ENCODE results near the gene RNF213.

The RNF213 gene

DNA sequence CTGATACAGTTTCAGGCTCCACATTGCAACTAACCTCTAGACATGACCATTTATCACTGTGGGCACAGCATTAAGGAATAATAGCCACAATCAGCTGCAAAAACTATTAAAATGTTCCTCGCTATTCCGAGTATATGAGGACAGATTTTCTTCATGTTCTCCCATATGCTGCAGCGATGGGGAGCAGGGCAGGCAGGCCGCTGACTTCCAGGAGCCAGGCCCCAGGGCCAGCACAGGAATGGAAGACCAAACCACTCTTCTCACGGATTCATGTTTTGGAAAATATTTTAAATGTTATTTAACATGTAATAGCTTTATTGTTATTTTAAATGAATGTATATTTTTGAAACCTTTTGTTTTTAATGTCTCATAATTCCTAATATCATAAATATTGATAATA lies 110.5 kb downstream of the RNF213 start:
- no peak overlapping the region for H3K4me3 ChIP-seq (ENCODE audit: low read depth, low read length)
- TF ChIP-seq, protein P1, sequence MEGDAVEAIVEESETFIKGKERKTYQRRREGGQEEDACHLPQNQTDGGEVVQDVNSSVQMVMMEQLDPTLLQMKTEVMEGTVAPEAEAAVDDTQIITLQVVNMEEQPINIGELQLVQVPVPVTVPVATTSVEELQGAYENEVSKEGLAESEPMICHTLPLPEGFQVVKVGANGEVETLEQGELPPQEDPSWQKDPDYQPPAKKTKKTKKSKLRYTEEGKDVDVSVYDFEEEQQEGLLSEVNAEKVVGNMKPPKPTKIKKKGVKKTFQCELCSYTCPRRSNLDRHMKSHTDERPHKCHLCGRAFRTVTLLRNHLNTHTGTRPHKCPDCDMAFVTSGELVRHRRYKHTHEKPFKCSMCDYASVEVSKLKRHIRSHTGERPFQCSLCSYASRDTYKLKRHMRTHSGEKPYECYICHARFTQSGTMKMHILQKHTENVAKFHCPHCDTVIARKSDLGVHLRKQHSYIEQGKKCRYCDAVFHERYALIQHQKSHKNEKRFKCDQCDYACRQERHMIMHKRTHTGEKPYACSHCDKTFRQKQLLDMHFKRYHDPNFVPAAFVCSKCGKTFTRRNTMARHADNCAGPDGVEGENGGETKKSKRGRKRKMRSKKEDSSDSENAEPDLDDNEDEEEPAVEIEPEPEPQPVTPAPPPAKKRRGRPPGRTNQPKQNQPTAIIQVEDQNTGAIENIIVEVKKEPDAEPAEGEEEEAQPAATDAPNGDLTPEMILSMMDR (IDR thresholded peaks at IDR 0.05; ENCODE audit: borderline replicate concordance, insufficient read depth, low read depth, low read length): no peak

DNA sequence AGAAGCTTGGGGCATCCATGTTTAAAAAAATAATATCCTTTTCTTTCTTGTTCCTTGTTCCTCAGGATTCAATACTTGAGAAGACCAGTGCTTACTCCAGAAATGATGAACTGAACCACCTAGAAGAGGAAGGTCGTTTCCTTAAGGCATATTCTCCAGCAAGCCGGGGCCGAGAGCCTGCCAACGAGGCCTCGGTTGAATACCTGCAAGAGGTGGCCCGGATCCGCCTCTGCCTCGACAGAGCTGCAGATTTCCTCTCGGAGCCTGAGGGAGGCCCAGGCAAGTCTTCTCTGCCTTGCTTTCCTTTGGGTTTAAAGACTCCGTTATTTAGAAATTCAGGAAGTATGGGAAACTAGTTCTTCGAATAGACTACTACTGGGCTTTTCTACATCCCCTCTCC lies 111.8 kb downstream of the RNF213 start:
- TF ChIP-seq, protein P1 (IDR thresholded peaks at IDR 0.05; ENCODE audit: borderline replicate concordance, insufficient read depth, low read depth, low read length): no peak
- no peak overlapping the region for H3K4me3 ChIP-seq (ENCODE audit: low read depth, low read length)

DNA sequence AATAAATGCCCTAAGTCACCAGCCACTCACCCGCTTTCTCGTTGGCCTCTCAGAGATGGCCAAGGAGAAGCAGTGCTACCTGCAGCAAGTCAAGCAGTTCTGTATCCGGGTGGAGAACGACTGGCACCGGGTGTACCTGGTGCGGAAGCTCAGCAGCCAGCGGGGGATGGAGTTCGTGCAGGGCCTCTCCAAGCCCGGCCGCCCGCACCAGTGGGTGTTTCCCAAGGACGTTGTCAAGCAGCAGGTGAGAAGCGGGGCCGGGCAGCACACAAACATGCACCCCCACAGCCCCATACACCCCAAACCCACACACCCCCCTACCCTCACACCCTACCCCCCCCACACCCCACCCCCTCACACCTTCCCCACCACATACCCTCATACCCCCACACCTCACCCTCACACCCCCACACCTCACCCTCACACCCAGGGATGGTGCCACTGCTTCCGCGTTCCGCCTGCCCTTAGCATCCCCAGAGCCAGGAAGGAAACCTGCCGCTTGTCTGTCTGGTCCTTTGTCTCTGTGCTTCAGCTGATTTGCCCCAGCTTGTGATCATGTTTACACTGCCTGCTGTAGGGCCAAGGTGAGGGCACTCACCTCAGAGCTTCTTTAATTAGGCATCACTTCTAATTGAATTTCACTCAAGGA lies 112.4 kb downstream of the RNF213 start:
- H3K4me3 ChIP-seq (ENCODE audit: low read depth, low read length): no peak overlapping the region
- TF ChIP-seq, protein P1 (IDR thresholded peaks at IDR 0.05; ENCODE audit: borderline replicate concordance, insufficient read depth, low read depth, low read length): no peak

DNA sequence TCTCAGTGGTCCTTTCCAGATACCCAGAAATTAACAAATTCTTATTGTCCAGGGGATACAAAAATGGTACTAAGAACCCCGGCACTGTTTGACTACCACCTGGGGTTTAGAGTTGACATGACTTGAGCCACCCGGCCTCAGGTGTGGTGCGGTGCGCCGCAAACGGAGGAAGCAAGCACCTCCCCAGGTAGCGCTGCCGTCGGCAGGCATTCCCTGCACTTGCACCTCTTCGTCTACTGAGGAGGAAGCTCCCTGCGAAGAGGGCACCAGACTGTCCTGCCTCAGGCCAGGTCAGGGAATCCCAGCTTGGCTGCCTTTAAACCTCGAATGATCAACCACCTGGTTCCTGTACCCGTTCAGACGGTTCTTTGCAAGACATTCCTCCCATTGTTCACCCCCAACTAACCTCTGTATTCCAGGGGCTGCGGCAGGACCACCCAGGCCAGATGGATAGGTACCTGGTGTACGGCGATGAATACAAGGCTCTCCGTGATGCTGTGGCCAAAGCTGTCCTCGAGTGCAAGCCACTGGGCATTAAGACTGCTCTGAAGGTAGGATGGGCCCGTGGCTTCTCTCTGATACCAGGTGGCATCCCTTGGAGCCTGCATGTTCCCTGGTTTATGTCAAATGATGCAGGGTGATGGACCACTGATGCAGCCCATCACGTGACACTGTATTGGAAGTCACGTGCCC lies 113.5 kb downstream of the RNF213 start:
- no peak overlapping the region for H3K4me3 ChIP-seq (ENCODE audit: low read depth, low read length)
- TF ChIP-seq, protein P1 (IDR thresholded peaks at IDR 0.05; ENCODE audit: borderline replicate concordance, insufficient read depth, low read depth, low read length): no peak

DNA sequence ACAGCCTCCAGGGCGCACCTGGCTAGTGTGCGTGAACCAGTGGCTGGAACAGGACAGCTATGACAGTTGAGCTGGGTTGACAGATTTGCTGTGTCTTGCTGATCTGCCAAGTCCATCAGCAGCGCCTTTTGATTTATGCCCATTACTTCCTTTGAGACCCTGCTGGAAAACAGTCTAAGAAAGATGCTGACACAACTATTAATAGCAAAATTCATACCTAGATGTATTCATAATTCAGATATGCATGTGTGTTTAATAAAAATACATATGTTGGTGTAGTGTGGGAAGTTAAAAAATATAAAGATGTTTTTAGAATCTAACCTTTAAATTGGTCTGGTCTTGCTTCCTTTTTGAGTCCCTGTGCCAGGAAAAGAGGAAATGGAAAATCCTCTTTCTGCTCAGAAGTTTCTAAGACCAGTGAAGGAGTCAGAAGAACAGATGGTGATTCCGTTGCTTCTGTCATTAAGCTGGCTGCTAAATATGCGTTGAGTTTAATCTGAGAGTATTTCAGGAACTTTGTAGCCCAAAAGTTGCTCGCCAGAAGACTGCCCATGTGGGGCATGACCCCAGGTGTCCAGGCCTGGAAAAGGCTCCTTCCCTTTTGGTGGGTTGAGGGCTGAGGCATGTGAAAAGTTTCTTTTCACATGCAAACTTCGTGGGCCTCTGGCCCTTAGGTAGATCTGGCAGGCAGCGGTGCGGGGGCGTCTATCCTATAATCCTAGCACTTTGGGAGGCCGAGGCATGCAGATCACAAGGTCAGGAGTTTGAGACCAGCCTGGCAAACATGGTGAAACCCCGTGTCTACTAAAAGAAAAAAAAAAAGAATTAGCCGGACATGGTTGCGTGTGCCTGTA lies 114.3 kb downstream of the RNF213 start:
- no peak overlapping the region for H3K4me3 ChIP-seq (ENCODE audit: low read depth, low read length)
- TF ChIP-seq, protein P1 (IDR thresholded peaks at IDR 0.05; ENCODE audit: borderline replicate concordance, insufficient read depth, low read depth, low read length): no peak

DNA sequence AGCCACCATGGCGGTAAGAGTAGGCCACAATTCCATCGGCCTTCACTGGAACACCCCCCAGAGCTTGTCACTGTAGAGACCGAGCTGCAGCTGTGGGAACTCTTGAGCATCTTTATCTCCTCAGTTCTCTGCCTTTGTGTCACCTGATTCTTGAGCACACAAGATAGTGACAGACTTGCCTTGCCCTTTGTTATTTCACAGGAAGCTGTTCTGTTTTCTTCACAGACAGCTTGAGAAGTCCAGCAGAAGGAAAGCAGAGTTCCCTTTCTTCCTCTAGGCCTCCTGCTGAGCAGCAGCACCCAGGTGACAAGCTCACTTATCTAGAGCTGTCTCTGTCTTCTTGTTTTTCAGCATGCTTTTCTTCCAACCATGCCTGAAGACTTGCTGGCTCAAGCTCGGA lies 115.9 kb downstream of the RNF213 start:
- H3K4me3 ChIP-seq (ENCODE audit: low read depth, low read length): no peak overlapping the region
- TF ChIP-seq, protein P1 (IDR thresholded peaks at IDR 0.05; ENCODE audit: borderline replicate concordance, insufficient read depth, low read depth, low read length): no peak

Data from GM12875 (cell line).